ENCODE data around the gene SLC4A8.
A peak's percentile ranks its signal among the peaks of the same experiment; 100 is the strongest.

The SLC4A8 gene

DNA sequence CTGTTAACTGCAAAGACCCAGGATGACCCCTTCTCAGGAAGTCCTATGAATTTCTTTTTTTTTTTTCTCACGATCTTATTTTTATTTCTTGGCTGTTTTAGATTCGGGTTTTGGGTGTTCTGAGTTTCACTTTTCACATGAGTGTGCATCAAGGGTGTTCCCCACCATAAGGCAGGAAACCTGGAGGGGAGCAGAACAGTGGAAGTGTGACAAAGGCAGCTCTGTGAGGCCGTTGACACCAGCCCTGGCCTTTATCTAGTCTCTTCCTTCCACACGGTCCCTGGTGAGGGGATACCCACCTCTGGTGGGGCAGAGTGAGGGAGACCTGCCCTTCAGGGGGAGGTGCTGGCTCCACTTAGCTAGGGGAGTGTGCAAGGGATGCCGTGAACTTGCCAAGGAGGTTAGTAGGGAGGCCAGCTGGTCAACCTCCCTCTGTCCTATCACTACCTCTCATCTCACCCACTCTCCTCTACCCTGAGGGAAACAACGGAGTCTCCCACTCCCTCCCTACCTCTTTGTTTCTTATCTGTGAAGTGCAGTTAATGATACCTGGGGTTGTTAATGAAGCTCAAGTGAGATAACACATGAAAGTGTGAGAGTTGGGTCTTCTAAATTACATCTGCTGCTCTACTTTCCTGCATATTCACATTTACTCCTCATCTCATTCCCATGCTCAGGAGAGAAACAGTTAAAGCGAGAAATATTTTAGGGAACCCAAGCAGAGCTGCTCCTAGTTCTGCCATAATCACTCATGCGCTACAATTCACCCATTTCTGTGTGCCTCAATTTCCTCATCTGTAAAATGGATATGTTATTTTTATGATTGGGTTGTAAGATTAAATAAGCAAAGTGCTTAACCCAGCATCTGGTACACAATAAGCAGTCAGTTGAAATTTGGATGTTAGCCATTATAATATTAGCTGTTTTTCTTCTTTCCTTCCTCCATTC lies 29.1 kb upstream of the SLC4A8 start:
- no peak for DNase-seq

DNA sequence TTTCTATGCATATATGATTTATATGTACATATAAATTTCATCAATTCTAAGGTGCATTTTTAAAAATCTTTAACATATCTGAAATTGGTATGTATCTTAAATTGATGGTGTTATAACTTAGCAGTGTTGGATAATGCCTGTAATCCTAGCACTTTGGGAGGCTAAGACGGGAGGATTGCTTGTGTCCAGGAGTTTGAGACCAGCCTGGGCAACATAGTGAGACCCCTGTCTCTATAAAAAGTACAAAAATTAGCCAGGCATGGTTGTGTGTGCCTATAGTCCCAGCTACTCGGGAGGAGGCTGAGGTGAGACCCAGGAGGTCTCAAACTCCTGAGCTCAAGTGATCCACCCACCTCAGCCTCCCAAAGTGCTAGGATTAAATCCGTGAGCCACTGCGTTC lies 27.0 kb upstream of the SLC4A8 start:
- DNase-seq: no peak

- DNase-seq: no peak
Measured at GRCh38 chr12:51399891-51400290, 24.7 kb upstream of the SLC4A8 start.

DNA sequence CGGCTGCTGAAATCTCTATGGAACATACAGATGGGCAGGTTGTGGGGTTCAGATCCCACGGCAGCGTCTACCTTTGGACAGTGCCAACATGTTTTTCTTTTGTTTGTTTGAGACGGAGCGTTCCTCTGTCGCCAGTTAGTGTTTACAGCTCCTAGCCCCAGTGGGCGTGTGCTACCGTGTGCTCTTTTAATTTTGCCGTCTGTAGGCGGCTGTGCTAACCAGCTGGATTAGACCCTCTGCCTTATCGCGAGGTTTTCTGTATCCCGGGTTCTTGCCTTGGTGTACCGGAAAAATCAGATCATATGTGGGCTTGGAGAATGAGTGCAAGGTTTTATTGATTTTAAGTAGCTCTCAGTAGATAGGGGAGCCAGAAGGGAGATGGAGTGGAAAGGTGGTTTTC lies 23.6 kb upstream of the SLC4A8 start:
- DNase-seq: no peak

GRCh38 chr12:51401486-51401885 lies 23.1 kb upstream of the SLC4A8 start:
- no peak for DNase-seq

DNA sequence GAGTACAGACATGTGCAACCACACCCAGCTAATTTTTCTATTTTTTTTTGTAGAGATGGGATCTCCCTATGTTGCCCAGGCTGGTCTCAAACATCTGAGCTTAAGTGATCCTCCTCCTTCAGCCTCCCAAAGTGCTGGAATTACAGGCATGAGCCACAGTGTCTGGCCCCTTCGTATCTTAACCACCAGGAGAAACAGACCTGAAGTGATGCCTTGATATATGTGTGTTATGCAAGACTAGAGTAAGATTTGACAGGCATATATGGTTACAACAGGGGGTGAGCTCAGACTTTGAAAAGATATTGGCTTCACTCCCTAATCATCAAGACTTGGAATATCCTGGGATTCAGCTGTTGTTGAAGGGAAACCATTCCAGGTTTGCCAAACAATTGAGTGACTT lies 22.7 kb upstream of the SLC4A8 start:
- DNase-seq: no peak

DNA sequence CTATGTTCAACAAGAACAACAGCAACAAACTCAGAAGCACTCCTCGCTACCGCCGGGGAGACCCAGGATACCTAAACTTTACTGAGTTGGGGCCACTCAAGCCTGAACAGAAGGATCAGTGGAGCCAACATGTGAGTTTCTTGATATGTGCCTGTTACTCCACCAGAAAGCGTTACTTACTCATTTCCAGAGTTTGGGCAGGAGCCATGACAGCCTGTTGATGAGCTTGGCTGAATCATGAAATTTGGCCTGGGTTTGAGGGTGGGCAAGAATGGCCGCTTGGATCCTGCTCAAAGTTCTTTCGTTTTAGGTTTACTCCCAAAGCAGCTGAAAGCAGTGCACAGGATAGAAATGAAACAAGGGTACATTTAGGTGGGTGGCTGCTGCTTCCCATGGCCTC lies 21.5 kb upstream of the SLC4A8 start:
- no peak for DNase-seq

DNA sequence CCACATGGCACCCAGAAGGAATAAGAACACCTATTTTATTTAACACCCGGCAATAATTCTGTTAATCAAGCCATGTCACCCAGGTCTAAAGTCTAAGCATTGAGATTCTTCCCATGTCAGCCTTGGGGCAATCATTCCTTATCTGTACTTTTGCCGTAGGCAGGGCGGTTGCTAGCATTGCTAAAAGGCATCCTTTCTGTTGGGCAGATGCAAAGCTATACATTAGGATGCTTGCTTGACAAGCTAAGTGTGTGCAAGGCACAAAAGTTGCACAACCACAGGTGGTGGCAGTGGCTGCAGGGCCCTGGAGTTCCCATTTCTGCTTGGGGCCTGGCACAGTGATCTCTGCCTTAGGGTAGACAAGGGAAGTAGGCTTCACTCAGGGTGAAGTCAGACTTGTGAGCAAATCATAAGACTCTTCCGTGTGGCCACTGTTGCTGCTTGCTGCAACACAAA lies 20.9 kb upstream of the SLC4A8 start:
- no peak for DNase-seq

- DNase-seq: no peak
Measured at GRCh38 chr12:51404627-51405026, 20.0 kb upstream of the SLC4A8 start.

- DNase-seq: no peak
Measured at GRCh38 chr12:51405801-51406207, 18.8 kb upstream of the SLC4A8 start.

DNA sequence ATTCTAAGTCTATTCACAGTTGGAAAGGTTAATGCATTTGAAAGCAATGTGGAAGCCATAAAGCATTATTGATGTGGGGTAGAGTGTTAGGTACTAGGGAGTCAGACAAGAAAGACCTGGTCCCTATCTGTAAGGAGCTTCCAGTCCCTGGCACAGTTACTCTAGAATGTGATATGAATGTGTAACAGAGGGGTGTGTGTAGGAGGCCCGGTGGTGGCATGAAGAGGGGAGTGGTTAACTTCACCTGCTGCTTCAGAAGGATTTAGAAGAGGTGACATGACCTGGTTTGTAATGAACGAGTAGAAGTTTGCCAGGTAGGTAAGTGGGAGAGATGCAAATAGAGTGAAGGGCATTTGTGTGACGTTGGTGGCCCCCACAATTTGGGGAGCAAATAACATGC lies 18.3 kb upstream of the SLC4A8 start:
- no peak for DNase-seq

- DNase-seq: no peak
Measured at GRCh38 chr12:51406859-51407258, 17.8 kb upstream of the SLC4A8 start.

DNA sequence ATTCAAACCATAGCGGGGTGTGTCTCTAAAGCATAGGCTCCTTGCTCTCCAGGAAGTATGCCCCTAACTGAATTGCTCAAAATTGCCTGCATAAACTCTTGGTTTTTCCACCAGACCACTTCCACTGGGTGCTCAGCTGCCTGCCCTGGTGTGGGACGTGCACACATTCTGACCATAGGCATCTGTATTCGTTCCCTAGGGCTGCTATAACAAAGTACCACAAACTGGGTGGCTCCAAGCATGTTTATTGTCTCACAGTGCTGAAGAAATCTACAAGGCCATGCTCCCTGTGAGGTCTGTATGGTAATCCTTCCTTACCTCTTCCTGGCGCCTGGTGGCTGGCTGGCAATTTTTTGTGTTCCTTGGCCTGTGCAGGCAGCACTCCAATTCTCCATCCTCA lies 17.0 kb upstream of the SLC4A8 start:
- DNase-seq: no peak

DNA sequence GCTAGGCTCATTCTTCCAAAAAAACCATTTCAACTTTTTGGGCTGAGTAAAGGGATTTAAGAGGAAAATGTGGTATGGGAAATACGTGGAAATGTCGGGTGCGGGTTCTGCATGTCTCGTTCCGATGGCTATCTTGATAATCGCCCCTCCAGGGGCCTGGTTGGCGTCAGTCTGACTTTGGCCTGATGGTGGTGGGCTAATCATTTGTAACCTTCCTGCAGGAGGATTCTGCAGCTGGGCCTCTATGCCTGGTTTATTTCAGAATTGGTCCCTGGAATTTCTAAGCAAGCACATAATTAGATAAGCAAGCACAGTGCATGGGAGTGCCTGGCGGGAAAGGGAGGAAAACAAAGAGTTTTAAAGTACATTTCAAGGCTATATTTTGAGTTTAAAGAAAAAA lies 14.8 kb upstream of the SLC4A8 start:
- DNase-seq: no peak

- no peak for DNase-seq
Measured at GRCh38 chr12:51413149-51413548, 11.5 kb upstream of the SLC4A8 start.

DNA sequence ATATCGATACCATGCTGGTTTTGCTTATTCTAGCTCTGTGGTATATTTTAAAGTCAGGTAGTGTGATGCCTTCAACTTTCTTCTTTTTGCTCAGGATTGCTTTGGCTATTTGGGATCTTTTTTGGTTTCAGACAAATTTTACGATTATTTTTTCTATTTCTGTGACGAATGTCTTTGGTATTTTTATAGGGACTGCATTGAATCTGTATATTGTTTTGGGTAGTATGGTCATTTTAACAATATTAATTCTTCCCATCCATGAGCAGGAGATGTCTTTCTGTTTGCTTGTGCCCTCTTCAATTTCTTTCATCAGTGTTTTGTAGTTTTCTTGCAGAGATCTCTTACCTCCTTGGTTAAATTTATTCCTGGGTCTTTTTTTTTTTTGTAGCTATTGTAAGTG lies 10.8 kb upstream of the SLC4A8 start:
- no peak for DNase-seq

DNA sequence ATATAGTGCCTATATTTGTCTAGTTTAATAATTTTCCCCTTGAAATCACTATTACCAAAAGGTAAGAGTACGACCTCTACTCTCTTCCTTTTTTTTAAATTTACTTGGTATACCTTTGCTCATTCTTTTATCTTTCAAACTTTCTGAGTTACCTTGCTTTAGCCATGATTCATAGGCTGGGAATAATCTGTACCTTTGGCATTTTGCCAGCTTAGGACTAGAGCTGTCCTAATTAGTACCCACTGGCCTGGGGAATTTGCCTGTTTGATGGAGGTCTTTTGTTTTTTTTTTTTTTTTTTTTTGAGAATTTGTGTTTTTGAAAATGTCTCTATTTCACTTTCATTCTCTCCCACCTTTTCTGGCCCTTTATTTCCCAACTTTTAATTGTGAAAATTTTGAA lies 8.7 kb upstream of the SLC4A8 start:
- DNase-seq: no peak

DNA sequence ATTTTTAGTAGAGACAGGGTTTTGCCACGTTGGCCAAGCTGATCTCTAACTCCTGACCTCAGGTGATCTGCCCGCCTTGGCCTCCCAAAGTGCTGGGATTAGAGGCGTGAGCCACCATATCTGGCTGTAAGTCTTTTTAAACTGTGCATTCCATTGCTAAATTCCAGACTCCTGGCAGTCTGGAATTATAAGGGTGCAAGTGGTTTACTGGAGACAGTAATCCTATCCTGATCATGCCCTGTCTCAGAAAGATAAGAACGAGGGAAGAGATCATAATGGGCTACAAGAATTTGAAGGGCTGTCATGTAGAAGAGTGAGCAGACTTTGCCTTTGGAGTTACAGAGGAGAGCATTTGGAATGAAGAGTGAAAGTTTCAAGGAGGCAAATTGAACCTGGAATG lies 6.8 kb upstream of the SLC4A8 start:
- DNase-seq: no peak

GRCh38 chr12:51419425-51420193 lies 5.0 kb upstream of the SLC4A8 start:
- no peak for DNase-seq

GRCh38 chr12:51421266-51421884 lies 3.3 kb upstream of the SLC4A8 start:
- DNase-seq: peak; percentile 9 to 17

DNA sequence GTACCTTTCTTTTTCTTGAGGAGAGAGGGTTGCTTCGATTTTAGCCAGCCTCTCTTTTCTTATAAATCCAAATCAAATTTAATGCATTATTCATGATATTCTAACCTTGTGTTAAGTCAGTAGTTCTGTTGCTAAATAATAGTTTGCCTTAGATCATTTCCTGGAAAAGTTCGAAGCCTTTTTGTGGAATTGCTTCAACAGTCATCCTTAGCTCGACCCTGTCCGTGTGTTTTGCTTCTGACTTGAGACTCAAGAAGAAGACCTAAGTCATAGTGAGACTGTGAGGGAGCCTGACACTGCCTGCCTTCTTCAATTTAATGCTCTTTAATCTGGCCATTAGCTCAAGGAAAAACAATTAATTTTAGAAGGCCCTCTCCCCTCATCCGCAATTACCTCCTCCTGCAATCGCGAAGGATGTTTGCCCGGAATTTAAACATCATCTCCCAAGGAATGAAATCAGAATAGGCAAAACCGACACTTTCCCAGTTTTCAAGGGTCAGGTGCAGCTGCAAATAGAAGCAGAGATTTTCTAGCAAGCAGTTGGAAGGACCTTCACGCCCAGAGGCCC lies 453 bp upstream of the SLC4A8 start:
- no peak for DNase-seq

DNA sequence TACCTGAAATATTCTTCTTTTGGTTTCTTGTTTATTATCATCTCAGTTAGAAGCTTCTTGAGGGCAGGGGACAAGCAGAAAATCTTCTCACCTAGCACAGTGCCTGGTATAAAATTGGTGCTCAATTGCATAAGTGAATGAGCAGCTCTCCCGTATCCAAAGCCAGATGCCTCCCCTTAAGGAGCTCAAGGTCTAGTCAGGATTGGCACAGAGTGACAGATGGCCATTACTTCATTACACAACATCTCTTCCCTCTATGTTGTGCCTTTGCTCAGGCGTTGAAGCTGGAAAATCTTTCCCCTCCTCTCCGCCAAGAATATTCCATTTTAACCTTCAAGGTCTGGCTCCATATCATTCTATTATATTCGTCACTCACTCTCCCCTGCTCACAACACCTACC lies 3.6 kb downstream of the SLC4A8 start:
- no peak for DNase-seq

- DNase-seq: no peak
Measured at GRCh38 chr12:51429700-51430099, 5.1 kb downstream of the SLC4A8 start.
